GM13977 (cell line): ENCODE data around the gene WDR76.

Experiments used
- DNase-seq: peaks from one replicate; pipeline ENCODE4 v3.0.0; 2012; ENCODE audit warnings: low spot score
- in situ Hi-C: fragments of 300-500 bp; cut with MboI; formaldehyde crosslinking; loops from one replicate; pipeline ENCODE4 v1.12.0; 2022; ENCODE audit warnings: low sequenced_read_pairs, low pct_unique_long_range_greater_than_20kb, mixed read lengths, inconsistent platforms; ENCODE audit not compliant: unreplicated experiment
- TF ChIP-seq, protein P1 (sequence below): IDR thresholded peaks from 2 replicates; pipeline ENCODE4 v1.5.1; 2012; ENCODE audit warnings: mild to moderate bottlenecking, control low read depth; ENCODE audit not compliant: insufficient read depth; ENCODE audit errors: extremely low read depth, missing control alignments

WDR76 gene

DNA sequence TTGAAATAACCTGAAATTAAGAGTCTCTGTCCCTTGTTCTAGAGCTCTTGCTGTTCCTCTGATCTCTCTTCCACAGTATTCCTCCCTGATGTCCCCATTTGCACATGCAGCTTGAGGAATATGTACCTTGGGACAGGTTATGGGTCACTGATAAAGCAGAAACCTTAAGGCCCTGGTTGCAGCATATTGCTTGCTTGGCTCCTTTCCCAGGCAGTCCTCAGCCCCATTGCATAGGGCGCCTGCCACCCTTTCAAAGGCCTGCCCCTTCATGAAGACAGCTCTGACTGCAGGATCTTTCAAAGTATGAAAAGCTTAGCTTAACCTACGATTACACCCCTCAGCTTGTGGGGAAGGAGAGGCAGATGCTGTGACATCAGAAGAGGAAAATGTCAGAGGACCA lies 51.6 kb downstream of the WDR76 start:
- no peak for DNase-seq
- in situ Hi-C loops: no loop called here
- TF ChIP-seq, protein P1, sequence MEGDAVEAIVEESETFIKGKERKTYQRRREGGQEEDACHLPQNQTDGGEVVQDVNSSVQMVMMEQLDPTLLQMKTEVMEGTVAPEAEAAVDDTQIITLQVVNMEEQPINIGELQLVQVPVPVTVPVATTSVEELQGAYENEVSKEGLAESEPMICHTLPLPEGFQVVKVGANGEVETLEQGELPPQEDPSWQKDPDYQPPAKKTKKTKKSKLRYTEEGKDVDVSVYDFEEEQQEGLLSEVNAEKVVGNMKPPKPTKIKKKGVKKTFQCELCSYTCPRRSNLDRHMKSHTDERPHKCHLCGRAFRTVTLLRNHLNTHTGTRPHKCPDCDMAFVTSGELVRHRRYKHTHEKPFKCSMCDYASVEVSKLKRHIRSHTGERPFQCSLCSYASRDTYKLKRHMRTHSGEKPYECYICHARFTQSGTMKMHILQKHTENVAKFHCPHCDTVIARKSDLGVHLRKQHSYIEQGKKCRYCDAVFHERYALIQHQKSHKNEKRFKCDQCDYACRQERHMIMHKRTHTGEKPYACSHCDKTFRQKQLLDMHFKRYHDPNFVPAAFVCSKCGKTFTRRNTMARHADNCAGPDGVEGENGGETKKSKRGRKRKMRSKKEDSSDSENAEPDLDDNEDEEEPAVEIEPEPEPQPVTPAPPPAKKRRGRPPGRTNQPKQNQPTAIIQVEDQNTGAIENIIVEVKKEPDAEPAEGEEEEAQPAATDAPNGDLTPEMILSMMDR: no peak

DNA sequence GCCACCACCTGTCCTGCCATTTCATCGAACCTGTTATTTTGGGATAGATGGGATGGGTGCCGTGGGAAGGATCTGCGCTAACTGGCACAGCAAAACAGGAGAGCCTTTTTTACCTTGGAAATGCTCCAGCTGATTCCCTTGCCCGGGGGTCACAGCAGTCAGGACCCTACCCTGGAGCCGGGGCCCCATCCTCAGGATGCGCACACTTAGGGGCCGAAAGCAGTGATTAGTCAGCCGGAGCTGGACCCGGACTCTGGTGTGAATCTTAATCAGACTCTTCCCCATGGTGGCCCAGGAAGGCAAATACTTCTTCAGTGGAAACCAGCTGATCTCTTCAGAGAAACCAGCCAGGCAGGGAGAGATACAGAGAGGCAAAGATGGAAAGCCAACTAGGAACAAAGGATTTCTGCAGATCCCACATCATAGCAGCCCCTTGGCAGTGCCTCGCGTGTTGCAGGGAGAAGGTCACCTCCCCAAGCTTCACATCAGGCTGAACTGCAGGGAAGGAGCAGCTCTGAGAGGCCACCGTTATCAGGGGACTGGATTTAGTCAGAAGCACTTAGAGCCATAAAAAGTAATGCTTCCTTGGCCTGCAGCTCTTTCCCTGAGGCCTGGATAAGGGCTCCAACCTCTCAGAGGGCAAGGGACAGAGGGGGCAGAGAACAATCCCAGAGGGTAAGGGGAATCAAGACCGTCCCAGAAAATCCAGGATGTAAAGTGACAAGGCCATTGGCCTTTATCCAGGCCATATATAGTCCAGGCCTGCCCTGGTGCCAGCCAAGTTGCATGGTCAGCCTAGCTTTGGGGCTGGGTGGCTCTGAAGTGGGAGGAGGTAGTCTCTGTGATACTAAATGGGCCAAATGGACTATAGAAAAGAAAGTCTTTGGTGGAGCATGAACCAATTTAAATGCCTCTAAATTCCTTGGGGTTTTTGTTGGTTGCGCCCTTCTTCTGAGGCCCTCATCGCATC lies 52.9 kb downstream of the WDR76 start:
- TF ChIP-seq, protein P1: no peak
- in situ Hi-C loops: no loop called here
- no peak for DNase-seq

DNA sequence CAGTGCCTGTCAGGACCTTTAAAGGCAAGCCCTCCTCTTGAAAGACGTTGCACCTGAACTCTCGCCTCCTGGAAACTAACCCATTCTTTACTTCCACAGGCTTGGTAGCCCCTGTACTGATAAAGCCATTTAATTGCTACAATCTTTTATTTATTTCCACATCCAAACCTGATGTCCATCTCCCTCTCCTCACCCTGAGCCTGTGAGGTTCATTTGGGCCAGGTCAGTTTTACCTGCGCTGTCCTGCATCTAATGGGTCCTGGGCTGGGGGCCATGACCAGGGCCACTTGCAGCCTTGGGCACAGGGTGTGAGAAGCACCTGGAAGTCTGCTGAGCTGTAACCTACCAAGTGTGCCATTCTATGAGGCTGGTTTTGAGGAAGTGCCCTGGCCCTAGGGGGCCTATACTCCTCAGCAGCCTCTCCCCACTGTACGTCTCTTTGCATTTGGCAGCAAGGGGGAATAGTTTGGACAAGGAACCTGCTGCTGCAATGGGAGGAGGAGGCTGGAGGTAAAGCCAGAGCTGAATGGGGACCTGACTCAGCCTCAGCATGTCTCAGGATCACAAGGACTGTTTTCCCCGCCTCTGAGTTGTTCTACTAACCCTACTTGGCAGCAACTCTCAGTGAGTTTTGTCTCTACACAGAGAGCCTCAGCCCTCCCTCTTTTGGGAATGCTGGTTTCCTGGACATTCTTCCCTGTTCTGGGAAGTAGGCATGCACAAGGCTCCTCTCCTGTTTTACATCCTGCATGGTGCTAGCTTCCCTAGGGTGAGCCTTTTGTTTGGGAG lies 53.8 kb downstream of the WDR76 start:
- DNase-seq: no peak
- TF ChIP-seq, protein P1: no peak
- in situ Hi-C loops: no loop called here

DNA sequence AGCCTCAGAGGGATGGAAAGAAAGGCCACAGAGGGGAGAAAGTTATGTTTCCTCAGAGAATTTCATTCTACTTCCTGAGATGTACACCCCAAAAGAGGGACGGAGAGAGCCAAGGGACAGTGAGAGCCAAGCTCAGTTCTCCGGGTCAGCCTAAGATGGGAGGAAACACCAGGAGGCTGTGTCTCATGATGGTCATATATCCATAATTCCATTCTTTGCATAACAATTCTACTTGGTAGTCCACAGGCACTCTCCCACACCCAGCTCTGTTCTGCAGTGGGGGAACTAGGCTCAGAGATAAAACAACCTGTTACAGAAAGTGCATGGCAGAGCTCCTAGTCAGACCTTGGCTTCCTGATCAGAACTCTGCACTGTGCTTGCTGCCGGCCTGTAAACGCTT lies 54.4 kb downstream of the WDR76 start:
- DNase-seq: no peak
- in situ Hi-C loops: no loop called here
- TF ChIP-seq, protein P1: no peak

DNA sequence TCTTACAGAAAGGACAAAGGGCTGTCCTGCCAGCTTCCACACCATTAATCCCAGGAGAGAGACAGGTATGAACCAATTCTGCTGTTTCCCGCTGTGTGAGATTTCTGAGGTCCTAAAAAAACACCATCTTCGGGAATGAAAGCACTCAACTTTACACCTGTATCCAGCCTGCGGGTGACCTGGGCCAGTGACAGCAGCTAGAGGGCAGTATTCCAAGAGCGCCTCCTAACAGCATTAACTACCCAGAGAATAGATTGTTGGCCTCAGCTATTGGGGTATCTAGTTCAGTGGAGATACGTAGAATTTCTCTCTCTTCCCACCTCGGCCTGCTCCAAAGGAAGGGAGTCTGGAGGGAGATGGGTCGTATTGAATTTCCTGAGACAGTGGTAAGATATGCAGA lies 55.1 kb downstream of the WDR76 start:
- DNase-seq: no peak
- TF ChIP-seq, protein P1: peak; percentile 51
- in situ Hi-C loops: no loop called here

DNA sequence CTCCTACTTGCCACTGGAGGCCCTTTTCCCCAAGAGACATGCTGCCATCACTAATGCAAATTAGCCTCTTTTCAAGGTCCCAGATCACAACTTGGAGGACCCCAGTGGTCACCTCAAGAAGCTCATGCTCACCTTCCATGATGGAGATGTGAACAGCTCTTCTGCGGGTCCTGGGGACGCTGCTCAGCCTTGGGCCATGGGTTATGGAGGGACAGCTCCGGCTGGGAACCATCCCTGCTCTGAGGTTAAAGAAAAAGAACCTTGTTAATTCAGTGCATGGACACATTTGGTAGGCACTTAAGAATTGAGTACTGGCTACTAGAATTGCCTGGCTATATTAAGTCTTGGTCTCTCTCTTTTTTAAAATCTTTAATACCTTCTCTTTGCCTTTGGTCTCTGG lies 56.8 kb downstream of the WDR76 start:
- no peak for DNase-seq
- TF ChIP-seq, protein P1: no peak
- in situ Hi-C loops: no loop called here
